GM13976 (cell line): Measurements from ENCODE around the gene KIFC1.
A peak's percentile ranks its signal among the peaks of the same experiment; 100 is the strongest.

Experiments
- DNase-seq: peaks from one replicate; pipeline ENCODE4 v3.0.0; 2012; ENCODE audit warnings: low spot score
- in situ Hi-C: fragments of 300-500 bp; cut with MboI; formaldehyde crosslinking; loops from one replicate; pipeline ENCODE4 v1.12.0; 2022; ENCODE audit warnings: low sequenced_read_pairs, mixed read lengths, inconsistent platforms; ENCODE audit not compliant: unreplicated experiment
- TF ChIP-seq, protein P1 (sequence below): IDR thresholded peaks from 2 replicates; pipeline ENCODE4 v1.5.1; 2012; ENCODE audit warnings: borderline replicate concordance, mild to moderate bottlenecking; ENCODE audit not compliant: insufficient read depth; ENCODE audit errors: extremely low read depth, missing control alignments, control extremely low read depth

The KIFC1 gene

DNA sequence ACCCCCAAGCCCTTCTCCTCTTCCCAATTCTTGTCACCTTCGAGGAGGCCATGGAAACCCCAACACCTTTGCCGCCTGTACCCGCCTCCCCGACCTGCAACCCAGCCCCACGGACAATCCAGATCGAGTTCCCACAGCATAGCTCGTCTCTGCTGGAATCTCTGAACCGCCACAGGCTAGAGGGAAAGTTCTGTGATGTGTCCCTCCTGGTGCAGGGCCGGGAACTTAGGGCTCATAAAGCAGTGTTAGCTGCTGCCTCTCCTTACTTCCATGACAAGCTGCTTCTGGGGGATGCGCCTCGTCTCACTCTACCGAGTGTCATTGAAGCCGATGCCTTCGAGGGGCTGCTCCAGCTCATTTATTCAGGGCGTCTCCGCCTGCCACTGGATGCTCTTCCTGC lies 63.4 kb downstream of the KIFC1 start:
- DNase-seq, result no peak
- TF ChIP-seq, protein P1, sequence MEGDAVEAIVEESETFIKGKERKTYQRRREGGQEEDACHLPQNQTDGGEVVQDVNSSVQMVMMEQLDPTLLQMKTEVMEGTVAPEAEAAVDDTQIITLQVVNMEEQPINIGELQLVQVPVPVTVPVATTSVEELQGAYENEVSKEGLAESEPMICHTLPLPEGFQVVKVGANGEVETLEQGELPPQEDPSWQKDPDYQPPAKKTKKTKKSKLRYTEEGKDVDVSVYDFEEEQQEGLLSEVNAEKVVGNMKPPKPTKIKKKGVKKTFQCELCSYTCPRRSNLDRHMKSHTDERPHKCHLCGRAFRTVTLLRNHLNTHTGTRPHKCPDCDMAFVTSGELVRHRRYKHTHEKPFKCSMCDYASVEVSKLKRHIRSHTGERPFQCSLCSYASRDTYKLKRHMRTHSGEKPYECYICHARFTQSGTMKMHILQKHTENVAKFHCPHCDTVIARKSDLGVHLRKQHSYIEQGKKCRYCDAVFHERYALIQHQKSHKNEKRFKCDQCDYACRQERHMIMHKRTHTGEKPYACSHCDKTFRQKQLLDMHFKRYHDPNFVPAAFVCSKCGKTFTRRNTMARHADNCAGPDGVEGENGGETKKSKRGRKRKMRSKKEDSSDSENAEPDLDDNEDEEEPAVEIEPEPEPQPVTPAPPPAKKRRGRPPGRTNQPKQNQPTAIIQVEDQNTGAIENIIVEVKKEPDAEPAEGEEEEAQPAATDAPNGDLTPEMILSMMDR, result no peak
- in situ Hi-C loops, result no loop called here

DNA sequence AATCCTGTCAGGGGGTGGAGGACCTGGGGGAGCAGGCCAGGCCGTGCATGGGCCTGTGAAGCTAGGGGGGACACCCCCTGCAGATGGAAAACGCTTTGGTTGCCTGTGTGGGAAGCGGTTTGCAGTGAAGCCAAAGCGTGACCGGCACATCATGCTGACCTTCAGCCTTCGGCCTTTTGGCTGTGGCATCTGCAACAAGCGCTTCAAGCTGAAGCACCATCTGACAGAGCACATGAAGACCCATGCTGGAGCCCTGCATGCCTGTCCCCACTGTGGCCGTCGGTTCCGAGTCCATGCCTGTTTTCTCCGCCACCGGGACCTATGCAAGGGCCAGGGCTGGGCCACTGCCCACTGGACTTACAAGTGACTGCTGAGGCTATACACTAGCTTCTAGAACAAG lies 64.5 kb downstream of the KIFC1 start:
- in situ Hi-C loops, result no loop called here
- TF ChIP-seq, protein P1, result no peak
- no peak for DNase-seq

DNA sequence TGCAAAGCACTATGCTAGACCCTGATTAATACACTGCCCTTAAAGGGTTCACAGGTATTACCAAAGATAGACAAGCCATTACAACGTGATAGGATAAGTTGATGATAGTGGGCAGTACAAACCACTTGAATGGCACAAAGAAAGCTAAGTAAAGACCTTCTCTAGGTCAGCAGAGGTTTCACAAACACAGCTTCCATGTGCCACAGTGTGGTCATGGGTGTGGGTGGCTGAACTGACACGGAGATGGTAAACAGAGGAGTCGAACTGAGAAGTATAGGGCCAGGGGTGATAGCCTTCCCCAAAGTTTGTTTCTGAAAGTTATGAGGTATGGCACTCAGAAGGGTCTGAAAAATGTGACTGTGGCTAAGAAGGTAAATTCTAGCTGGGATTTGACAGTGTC lies 67.1 kb downstream of the KIFC1 start:
- TF ChIP-seq, protein P1, result peak; percentile 0
- no peak for DNase-seq
- in situ Hi-C loops, result no loop called here

DNA sequence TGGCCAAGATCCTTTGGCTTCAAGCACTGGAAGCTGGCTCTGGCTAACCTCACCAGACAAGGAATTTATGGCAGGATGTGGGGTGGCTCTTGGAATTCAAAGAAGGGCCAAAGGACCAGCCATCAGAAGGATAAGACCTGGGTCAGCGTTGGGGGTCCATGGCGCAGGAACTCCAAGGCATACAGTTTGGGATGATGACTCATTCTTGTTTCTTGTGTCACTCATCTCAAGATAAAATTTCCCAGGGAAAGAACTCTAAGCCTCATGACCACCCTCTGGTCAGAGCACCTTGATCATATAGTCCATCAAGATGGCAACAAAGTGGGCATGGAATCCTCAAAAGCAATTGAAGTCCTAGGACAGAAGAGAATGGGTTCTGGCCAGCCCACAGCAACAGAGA lies 67.6 kb downstream of the KIFC1 start:
- in situ Hi-C loops, result no loop called here
- no peak for DNase-seq
- TF ChIP-seq, protein P1, result no peak
